Upper lobe of left lung (tissue), 6 donors: ENCODE data around the gene MTCL1. TPM values are rescaled to one million over a fixed set of nuclear protein-coding genes. Genes with fewer than 3 reads are reported as not detected.
A peak's percentile ranks its signal among the peaks of the same experiment; 100 is the strongest.
"Not testable (repeated sequence)": the region's sequence is repeated elsewhere in the genome, so short reads cannot be mapped to it uniquely, and the experiment has no call there.

Experiments used
- ATAC-seq, 2 donors: fragments of 200-7000 bp; cut with Tn5 transposase; one replicate each; pipeline ENCODE4 v1.9.1; 2022; ENCODE audit warnings: mild to moderate bottlenecking in 2 of 2, moderate library complexity in 2 of 2; ENCODE audit not compliant: low FRiP score in 2 of 2
- DNase-seq, 2 donors: peaks; one replicate each; pipeline ENCODE4 v3.0.0-alpha.2; 2019 to 2020
- H3K27ac ChIP-seq, 4 donors: fragments of 200-600 bp; sonication (generic); one replicate each; pipeline ENCODE4 v1.5.1; 2016 to 2019
- H3K27me3 ChIP-seq, 4 donors: fragments of 200-600 bp; sonication (generic); one replicate each; pipeline ENCODE4 v1.5.1; 2017 to 2019
- H3K36me3 ChIP-seq, 4 donors: fragments of 200-600 bp; sonication (generic); one replicate each; pipeline ENCODE4 v1.5.1; 2016 to 2019
- H3K4me1 ChIP-seq, 4 donors: fragments of 200-600 bp; sonication (generic); one replicate each; pipeline ENCODE4 v1.5.1; 2018 to 2019
- H3K4me3 ChIP-seq, 4 donors: fragments of 200-600 bp; sonication (generic); one replicate each; pipeline ENCODE4 v1.5.1; 2017 to 2019; ENCODE audit warnings: mild to moderate bottlenecking in 2 of 4, moderate library complexity in 1 of 4
- H3K9me3 ChIP-seq, 4 donors: fragments of 200-600 bp; sonication (generic); one replicate each; pipeline ENCODE4 v1.5.1; 2018 to 2019
- EP300 ChIP-seq, 4 donors: sonication (generic); formaldehyde crosslinking; IDR thresholded peaks; one replicate each; pipeline ENCODE4 v1.5.1; 2017; ENCODE audit warnings: antibody characterized with exemption in 4 of 4, control low read depth in 2 of 4
- POLR2A ChIP-seq, 4 donors: fragments of 450-650 bp; IDR thresholded peaks; one replicate each; pipeline ENCODE4 v1.5.1; 2016 to 2017; ENCODE audit warnings: antibody characterized with exemption in 4 of 4, mild to moderate bottlenecking in 2 of 4
- POLR2AphosphoS5 ChIP-seq, 2 donors: sonication (generic); formaldehyde crosslinking; IDR thresholded peaks; one replicate each; pipeline ENCODE4 v1.5.1; 2017; ENCODE audit warnings: antibody characterized with exemption in 2 of 2
- WGBS, 2 donors: methylation state at CpG; one replicate each; pipeline ENCODE4 v1.1.5; 2017 to 2018; 5-methylcytosine and 5-hydroxymethylcytosine counted together
- total RNA-seq, 6 donors: library from RNA; depleted of rRNA in 4 of 6; stranded (reverse); fragments of >200 nt in 4 of 6; gene quantifications; one replicate each; pipeline versions ENCODE4 v1.1.0 to v1.2.1, GENCODE V29; 2016 to 2021
- TF ChIP-seq, protein P1 (sequence below), 6 experiments: fragments of 450-650 bp in 4 of 6; fragments of 200-600 bp in 2 of 6; sonication (generic) in 2 of 6; IDR thresholded peaks; one replicate each; pipeline ENCODE4 v1.5.1; 2016 to 2019; ENCODE audit warnings: antibody characterized with exemption in 6 of 6
- donor health status: DM: no; HTN: no; CAD: no; lungs with moderate emphysema.
- donor health status: DM: no; HTN: yes; CAD: no; lungs with severe emphysema.

MTCL1 gene
- total RNA-seq, 6 donors from 2014 or later = 4.5 to 17.9 (median 8.1) TPM

DNA sequence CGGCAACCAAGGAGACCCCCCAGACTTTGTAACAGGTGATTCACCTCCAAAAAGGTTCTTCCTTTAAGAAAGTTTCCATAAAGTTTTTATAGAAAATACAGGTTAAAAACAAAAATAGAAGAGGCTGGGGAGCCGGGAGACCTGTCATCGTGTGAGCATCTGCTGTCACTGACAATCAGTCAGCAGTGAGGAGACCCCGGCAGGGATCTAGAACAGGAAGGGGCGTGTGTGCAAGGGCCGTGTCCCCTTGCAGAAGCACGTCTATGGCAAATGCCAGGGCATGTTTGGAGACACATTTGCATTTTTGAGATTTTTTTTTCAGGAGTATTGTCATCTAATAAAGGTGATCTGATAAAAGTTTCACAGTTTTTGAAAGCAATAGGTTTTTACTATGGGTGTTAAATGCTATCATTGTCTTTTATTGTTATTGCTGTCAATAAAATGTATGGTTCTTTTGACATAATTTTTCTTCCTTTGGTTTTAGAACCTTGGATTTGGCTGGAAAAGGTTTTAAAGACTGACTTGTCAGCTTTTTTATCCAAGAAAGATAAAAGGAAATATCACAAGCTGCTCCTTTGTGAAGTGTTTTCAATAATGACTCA, 52.1 kb downstream of the MTCL1 start:
- TF ChIP-seq, protein P1, sequence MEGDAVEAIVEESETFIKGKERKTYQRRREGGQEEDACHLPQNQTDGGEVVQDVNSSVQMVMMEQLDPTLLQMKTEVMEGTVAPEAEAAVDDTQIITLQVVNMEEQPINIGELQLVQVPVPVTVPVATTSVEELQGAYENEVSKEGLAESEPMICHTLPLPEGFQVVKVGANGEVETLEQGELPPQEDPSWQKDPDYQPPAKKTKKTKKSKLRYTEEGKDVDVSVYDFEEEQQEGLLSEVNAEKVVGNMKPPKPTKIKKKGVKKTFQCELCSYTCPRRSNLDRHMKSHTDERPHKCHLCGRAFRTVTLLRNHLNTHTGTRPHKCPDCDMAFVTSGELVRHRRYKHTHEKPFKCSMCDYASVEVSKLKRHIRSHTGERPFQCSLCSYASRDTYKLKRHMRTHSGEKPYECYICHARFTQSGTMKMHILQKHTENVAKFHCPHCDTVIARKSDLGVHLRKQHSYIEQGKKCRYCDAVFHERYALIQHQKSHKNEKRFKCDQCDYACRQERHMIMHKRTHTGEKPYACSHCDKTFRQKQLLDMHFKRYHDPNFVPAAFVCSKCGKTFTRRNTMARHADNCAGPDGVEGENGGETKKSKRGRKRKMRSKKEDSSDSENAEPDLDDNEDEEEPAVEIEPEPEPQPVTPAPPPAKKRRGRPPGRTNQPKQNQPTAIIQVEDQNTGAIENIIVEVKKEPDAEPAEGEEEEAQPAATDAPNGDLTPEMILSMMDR (IDR thresholded peaks at IDR 0.05) = no peak
- no peak for TF ChIP-seq POLR2AphosphoS5 (IDR thresholded peaks at IDR 0.05)
- TF ChIP-seq POLR2A (IDR thresholded peaks at IDR 0.05) = no peak
- TF ChIP-seq EP300 (IDR thresholded peaks at IDR 0.05) = no peak
- Histone ChIP-seq H3K36me3 (no peaks in the 10 kb centered on the region), H3K4me1 (no peaks in the 10 kb centered on the region), H3K9me3 (no peaks in the 10 kb centered on the region), H3K27me3 (no peaks in the 10 kb centered on the region), H3K27ac (no peak overlapping the region), H3K4me3 (no peak overlapping the region)
- DNase-seq = no peak
- 62 to 74% methylated on average over 7 of the region's 7 CpGs for WGBS, 2 donors
- ATAC-seq = no peak

DNA sequence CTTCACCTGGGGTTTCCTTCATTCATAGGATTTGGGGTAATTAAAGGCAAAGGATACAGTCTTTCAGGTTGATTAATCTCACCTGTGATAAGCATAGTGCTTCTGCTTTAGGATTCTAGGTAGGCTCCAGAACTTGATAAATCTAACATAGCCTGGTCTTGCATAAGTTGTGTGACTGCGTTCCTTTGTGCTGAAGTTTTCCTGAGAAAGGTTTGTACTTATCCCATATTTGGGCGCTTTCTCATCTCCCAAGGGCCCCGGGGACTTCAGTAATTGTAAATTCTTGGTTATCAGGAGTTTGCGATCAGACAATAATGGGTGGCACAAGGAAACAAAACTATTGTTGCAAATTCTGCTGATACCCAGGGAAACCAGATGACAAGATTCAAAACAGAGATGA, 53.1 kb downstream of the MTCL1 start:
- WGBS, 2 donors = 90 to 91% methylated on average over 4 of the region's 4 CpGs
- Histone ChIP-seq H3K36me3 (no peaks in the 10 kb centered on the region), H3K27ac (no peak overlapping the region), H3K27me3 (no peaks in the 10 kb centered on the region), H3K4me1 (no peaks in the 10 kb centered on the region), H3K4me3 (no peak overlapping the region), H3K9me3 (no peaks in the 10 kb centered on the region)
- no peak for DNase-seq
- ATAC-seq = no peak
- TF ChIP-seq, protein P1 (IDR thresholded peaks at IDR 0.05) = no peak
- TF ChIP-seq EP300 (IDR thresholded peaks at IDR 0.05) = no peak
- TF ChIP-seq POLR2AphosphoS5 (IDR thresholded peaks at IDR 0.05) = no peak
- TF ChIP-seq POLR2A (IDR thresholded peaks at IDR 0.05) = no peak

DNA sequence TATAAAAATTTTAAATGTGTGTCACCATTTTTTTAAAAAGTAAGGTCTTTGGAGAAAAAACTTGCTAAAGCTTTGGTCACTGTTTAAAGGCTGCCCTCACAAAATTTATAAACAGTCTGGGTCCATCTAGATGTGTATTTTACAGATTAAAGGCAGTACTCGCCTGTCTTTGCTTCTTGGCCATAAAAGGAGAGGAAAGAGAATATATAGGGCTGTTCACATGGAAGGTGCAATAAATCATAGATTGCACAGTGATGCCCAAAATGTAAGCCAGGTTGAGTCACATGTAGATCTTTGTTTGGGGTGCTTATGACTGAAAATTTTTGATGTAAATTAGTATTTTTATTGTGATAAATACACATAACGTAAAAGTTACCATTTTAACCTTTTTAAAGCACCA, 55.6 kb downstream of the MTCL1 start:
- H3K27ac ChIP-seq = no peak overlapping the region
- H3K4me3 ChIP-seq = no peak overlapping the region
- no peak for TF ChIP-seq POLR2AphosphoS5 (IDR thresholded peaks at IDR 0.05)
- DNase-seq (no peak), ATAC-seq (no peak)
- 85 to 98% methylated on average over 2 of the region's 2 CpGs for WGBS, 2 donors
- no peaks in the 10 kb centered on the region for H3K27me3 ChIP-seq
- H3K9me3 ChIP-seq = no peaks in the 10 kb centered on the region
- no peaks in the 10 kb centered on the region for H3K4me1 ChIP-seq
- H3K36me3 ChIP-seq = no peaks in the 10 kb centered on the region

DNA sequence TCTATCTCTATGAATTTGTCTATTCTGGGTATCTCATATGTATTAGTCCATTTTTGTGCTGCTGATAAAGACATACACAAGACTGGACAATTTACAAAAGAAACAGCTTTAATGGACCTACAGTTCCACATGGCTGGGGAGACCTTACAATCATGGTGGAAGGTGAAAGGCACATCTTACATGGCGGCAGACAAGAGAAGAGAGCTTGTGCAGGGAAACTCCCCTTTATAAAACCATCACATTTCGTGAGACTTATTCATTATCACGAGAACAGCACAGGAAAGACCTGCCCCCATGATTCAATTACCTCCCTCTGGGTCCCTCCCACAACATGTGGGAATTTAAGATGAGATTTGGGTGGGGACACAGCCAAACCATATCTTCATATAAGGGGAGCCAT, 56.2 kb downstream of the MTCL1 start:
- H3K4me1 ChIP-seq, H3K27ac ChIP-seq, H3K36me3 ChIP-seq, DNase-seq, ATAC-seq, H3K4me3 ChIP-seq, H3K9me3 ChIP-seq, H3K27me3 ChIP-seq: not testable (repeated sequence)
- WGBS, 2 donors = 85 to 97% methylated on average over 3 of the region's 3 CpGs

DNA sequence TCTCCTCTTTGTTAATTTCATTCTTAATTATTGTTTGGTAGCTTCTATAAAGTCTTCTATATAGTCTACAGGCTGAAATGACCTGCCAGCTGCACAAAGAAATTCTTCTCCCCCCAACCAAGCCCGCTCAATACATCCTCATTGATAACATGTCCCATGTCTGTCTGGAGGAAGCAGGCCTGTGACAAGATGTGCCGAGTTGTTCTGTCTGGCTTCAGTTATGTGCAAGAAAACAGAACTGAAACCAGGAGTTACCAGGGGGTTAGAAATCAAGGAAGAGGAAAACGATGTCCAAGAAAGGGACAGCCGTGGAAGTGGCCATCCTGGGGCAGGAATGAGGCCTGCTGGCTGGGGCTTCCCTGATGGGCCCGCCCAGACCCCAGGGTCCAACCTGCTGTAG, 57.6 kb downstream of the MTCL1 start:
- H3K4me3 ChIP-seq = no peak overlapping the region
- no peaks in the 10 kb centered on the region for H3K9me3 ChIP-seq
- TF ChIP-seq, protein P1 (IDR thresholded peaks at IDR 0.05) = no peak
- no peak for TF ChIP-seq EP300 (IDR thresholded peaks at IDR 0.05)
- TF ChIP-seq POLR2A (IDR thresholded peaks at IDR 0.05) = no peak
- no peak for TF ChIP-seq POLR2AphosphoS5 (IDR thresholded peaks at IDR 0.05)
- 78 to 83% methylated on average over 5 of the region's 5 CpGs for WGBS, 2 donors
- DNase-seq (peak in 1 of 2 donors; percentile 30), ATAC-seq (no peak)
- H3K4me1 ChIP-seq = no peaks in the 10 kb centered on the region
- H3K27me3 ChIP-seq = no peaks in the 10 kb centered on the region
- no peaks in the 10 kb centered on the region for H3K36me3 ChIP-seq
- no peak overlapping the region for H3K27ac ChIP-seq

DNA sequence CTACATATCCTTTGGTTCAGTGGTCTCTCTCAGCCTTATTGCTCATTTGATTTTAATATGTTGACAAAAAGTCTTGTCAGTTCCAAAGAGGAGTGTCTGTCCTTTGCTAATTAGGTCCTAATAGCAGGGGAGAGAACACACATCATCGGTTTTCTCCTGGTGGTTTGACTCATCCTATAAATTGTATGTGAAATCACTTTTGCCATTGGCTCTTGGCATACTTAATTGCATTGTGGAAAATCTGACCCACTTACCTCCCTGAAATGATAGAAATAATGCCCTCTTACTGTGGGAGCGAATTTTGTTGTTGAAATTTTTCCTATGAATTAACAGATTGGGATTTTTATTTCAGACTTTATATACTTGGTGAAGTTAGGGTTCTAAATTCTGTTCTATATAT, 58.3 kb downstream of the MTCL1 start:
- H3K9me3 ChIP-seq = no peaks in the 10 kb centered on the region
- WGBS, 2 donors = 86% methylated on average over 2 of the region's 2 CpGs
- H3K36me3 ChIP-seq = no peaks in the 10 kb centered on the region
- DNase-seq (no peak), ATAC-seq (no peak)
- no peak overlapping the region for H3K27ac ChIP-seq
- TF ChIP-seq, protein P1 (IDR thresholded peaks at IDR 0.05) = no peak
- TF ChIP-seq POLR2A (IDR thresholded peaks at IDR 0.05) (no peak), EP300 (IDR thresholded peaks at IDR 0.05) (no peak), POLR2AphosphoS5 (IDR thresholded peaks at IDR 0.05) (no peak)
- H3K27me3 ChIP-seq = no peaks in the 10 kb centered on the region
- no peak overlapping the region for H3K4me3 ChIP-seq
- H3K4me1 ChIP-seq = no peaks in the 10 kb centered on the region
